GM18517 (cell line): ENCODE results near the gene ZBTB11.
A peak's percentile ranks its signal among the peaks of the same experiment; 100 is the strongest.
"Not testable (repeated sequence)": the region's sequence is repeated elsewhere in the genome, so short reads cannot be mapped to it uniquely, and the experiment has no call there.

ENCODE experiments used
- ATAC-seq: cut with Tn5 transposase; IDR thresholded peaks from one replicate; pipeline ENCODE4 v1.9.1; 2021; ENCODE audit warnings: mild to moderate bottlenecking, moderate library complexity; ENCODE audit not compliant: unreplicated experiment

Gene ZBTB11

GRCh38 chr3:101691685-101692671 is 15.0 kb upstream of the ZBTB11 start:
- not testable (repeated sequence) for ATAC-seq

GRCh38 chr3:101690972-101691371 is 14.0 kb upstream of the ZBTB11 start:
- peak; percentile 39 for ATAC-seq

- ATAC-seq = no peak
These were observed 12.4 kb upstream of the ZBTB11 start for GRCh38 chr3:101689286-101689685.

- ATAC-seq = no peak
These were observed 10.4 kb upstream of the ZBTB11 start for GRCh38 chr3:101687142-101687931.

- peak; percentile 2 for ATAC-seq
These were observed 9.0 kb upstream of the ZBTB11 start for GRCh38 chr3:101685870-101686307.

GRCh38 chr3:101685050-101685400 is 8.1 kb upstream of the ZBTB11 start:
- ATAC-seq = no peak

GRCh38 chr3:101680466-101680865 is 3.5 kb upstream of the ZBTB11 start:
- ATAC-seq = no peak

- not testable (repeated sequence) for ATAC-seq
These were observed 1.9 kb upstream of the ZBTB11 start for GRCh38 chr3:101678837-101679236.

- ATAC-seq = no peak
These were observed 729 bp upstream of the ZBTB11 start for GRCh38 chr3:101677436-101678286.

GRCh38 chr3:101676216-101676764 is 642 bp downstream of the ZBTB11 start:
- ATAC-seq = peak; percentile 74

GRCh38 chr3:101675709-101676215 is 1.2 kb downstream of the ZBTB11 start:
- ATAC-seq = no peak

- no peak for ATAC-seq
These were observed 2.4 kb downstream of the ZBTB11 start for GRCh38 chr3:101674518-101674917.

GRCh38 chr3:101673953-101674352 is 3.0 kb downstream of the ZBTB11 start:
- no peak for ATAC-seq

GRCh38 chr3:101671014-101671413 is 5.9 kb downstream of the ZBTB11 start:
- no peak for ATAC-seq

GRCh38 chr3:101667844-101668243 is 9.1 kb downstream of the ZBTB11 start:
- no peak for ATAC-seq

- no peak for ATAC-seq
These were observed 9.6 kb downstream of the ZBTB11 start for GRCh38 chr3:101667331-101667730.

GRCh38 chr3:101665851-101666250 is 11.1 kb downstream of the ZBTB11 start:
- ATAC-seq = no peak

- no peak for ATAC-seq
These were observed 11.6 kb downstream of the ZBTB11 start for GRCh38 chr3:101665357-101665756.

- ATAC-seq = no peak
These were observed 16.2 kb downstream of the ZBTB11 start for GRCh38 chr3:101660714-101661113.

GRCh38 chr3:101656651-101657050 is 20.3 kb downstream of the ZBTB11 start:
- no peak for ATAC-seq
